GM10266 (cell line): ENCODE data around the gene RBM5.

Experiments
- DNase-seq: peaks from one replicate; pipeline ENCODE4 v3.0.0; 2012; ENCODE audit errors: extremely low spot score
- TF ChIP-seq, protein P1 (sequence below): IDR thresholded peaks from 2 replicates; pipeline ENCODE4 v1.5.1; 2012; ENCODE audit warnings: mild to moderate bottlenecking, low read depth; ENCODE audit not compliant: control insufficient read depth, insufficient read depth; ENCODE audit errors: missing control alignments

Gene RBM5

DNA sequence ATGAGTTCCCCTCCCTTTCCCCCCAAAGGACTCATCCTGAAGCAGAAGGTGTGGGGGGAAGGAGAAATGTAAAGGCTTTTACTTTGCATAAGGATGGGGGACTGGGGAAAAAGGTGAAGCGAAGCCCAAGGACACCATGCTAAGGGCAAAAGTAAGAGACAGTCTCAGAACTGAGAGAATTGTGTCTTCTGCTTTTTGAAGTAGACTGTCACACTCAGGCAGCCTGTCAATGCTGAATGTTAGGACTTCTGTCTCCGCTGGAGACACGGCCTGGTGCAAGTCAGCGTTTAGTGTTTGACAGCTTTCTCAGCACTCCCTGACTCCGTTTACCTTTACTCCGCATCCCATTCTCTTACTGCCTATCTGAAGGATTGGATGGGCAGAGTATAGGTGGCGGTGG lies 13.8 kb downstream of the RBM5 start:
- TF ChIP-seq, protein P1, sequence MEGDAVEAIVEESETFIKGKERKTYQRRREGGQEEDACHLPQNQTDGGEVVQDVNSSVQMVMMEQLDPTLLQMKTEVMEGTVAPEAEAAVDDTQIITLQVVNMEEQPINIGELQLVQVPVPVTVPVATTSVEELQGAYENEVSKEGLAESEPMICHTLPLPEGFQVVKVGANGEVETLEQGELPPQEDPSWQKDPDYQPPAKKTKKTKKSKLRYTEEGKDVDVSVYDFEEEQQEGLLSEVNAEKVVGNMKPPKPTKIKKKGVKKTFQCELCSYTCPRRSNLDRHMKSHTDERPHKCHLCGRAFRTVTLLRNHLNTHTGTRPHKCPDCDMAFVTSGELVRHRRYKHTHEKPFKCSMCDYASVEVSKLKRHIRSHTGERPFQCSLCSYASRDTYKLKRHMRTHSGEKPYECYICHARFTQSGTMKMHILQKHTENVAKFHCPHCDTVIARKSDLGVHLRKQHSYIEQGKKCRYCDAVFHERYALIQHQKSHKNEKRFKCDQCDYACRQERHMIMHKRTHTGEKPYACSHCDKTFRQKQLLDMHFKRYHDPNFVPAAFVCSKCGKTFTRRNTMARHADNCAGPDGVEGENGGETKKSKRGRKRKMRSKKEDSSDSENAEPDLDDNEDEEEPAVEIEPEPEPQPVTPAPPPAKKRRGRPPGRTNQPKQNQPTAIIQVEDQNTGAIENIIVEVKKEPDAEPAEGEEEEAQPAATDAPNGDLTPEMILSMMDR: no peak
- DNase-seq: no peak

GRCh38 chr3:50111757-50112156 lies 23.0 kb downstream of the RBM5 start:
- no peak for DNase-seq
- TF ChIP-seq, protein P1: no peak

DNA sequence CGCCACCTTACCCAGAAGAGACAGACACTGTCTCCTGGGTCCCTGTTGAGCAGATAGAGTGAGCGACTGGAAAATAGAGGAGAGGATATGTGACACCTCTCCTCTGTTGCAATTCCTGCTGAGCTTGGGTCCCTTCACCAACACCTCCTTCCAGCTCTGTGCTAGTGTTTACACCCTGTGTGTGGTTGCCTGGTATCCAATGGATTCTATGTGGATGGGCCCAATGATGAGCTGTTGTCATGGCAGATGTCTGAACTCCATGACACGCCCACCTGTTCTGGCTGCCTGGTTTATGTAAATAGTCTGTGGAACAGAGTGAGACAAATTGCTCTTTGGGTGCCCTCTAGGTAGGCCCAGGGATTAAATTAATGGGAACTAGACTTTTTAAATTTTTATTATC lies 23.7 kb downstream of the RBM5 start:
- TF ChIP-seq, protein P1: no peak

GRCh38 chr3:50117120-50117519 lies 28.4 kb downstream of the RBM5 start:
- no peak for DNase-seq
- TF ChIP-seq, protein P1: no peak

More for the DNA sequence above, 23.7 kb downstream of the RBM5 start:
- DNase-seq: no peak

DNA sequence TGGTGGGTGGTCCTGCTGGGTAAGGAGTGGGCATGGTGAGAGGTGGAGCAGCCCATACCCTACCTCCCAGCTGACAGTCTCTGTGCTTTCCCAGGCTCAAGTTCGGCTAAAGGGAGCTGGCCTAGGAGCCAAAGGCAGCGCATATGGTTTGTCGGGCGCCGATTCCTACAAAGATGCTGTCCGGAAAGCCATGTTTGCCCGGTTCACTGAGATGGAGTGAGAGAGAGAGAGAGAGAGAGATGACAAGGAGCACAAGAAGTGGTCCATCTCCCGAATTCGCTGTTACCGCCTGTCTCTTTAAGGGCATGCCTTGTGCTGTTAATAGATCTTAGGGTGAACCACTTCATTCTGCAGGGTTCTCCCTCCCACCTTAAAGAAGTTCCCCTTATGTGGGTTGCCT lies 29.5 kb downstream of the RBM5 start:
- TF ChIP-seq, protein P1: no peak
- DNase-seq: no peak

DNA sequence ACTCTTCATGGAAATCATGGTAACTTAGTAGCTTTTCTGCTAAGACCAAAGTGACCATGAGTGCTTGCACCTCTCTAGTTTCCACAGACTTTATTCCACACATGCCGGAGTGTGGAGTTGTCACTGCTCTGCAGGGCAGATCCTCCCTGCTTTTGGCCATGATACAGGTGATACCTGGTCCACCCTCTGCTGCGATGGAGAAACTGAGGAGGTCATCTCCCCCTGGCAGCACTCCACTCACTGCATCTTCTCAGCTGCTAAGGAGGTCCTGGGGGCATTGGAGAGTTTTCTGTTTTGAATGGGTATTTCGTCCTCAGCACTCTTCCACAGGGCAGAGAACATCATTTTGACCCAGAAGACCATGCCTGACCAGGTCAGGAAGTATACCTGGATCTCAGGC lies 31.1 kb downstream of the RBM5 start:
- TF ChIP-seq, protein P1: no peak
- DNase-seq: no peak

DNA sequence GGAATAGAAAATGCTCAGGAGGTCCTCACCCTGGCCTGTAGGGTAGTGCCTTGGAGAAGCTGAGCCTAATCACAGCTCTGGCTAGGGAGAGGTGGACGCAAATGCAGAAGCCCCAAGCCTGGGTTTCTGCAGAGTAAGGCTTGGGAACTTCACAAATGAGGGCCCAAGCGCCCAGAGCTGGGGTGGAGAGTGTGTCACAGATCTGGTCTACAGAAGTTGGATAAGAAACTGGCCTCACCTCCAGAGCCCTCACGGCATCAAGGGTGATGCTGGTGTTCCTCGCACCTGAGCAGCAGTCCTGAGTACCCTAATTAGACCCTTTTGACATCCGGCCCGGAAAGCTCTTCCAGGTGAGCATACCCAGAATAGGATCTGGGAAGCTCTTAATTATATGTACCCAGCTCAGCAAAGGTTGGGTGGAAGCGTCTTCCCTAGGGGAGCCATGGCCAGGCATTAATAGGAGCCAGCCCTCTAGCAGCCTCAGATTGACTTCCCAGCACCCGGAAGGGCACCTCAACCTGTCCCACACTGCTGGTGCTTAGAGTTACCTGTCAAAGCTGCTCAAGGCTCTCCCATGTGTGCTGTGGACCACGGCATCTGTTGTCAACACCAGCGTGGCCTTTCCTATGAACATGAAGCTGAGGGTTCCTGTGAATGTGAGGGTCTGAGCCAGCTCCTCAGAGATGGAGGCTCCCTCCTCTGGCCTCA lies 31.8 kb downstream of the RBM5 start:
- TF ChIP-seq, protein P1: no peak
- DNase-seq: no peak
